Ectodermal cell (in vitro differentiated cells): ENCODE data around the gene CELA3B.
A peak's percentile ranks its signal among the peaks of the same experiment; 100 is the strongest.
"Not testable (repeated sequence)": the region's sequence is repeated elsewhere in the genome, so short reads cannot be mapped to it uniquely, and the experiment has no call there.

Experiments
- H3K27ac ChIP-seq: 2 replicates; pipeline ENCODE4 v1.7.0; 2013; ENCODE audit warnings: mild to moderate bottlenecking, low read depth, low read length; ENCODE audit not compliant: insufficient read depth, poor library complexity, severe bottlenecking
- H3K27me3 ChIP-seq: 2 replicates; pipeline ENCODE4 v1.7.0; 2013; ENCODE audit warnings: mild to moderate bottlenecking, low read length; ENCODE audit not compliant: insufficient read depth, control insufficient read depth, poor library complexity, severe bottlenecking
- H3K36me3 ChIP-seq: one replicate; pipeline ENCODE4 v1.7.0; 2013; ENCODE audit warnings: low read length; ENCODE audit not compliant: control insufficient read depth, insufficient read depth
- H3K4me1 ChIP-seq: one replicate; pipeline ENCODE4 v1.7.0; 2013; ENCODE audit warnings: low read length; ENCODE audit not compliant: control insufficient read depth, insufficient read depth
- H3K4me3 ChIP-seq: 2 replicates; pipeline ENCODE4 v1.7.0; 2013; ENCODE audit warnings: low read depth, low read length, control low read depth; ENCODE audit not compliant: insufficient read depth
- H3K9me3 ChIP-seq: 2 replicates; pipeline ENCODE4 v1.7.0; 2013; ENCODE audit warnings: mild to moderate bottlenecking, low read length, moderate library complexity; ENCODE audit not compliant: control insufficient read depth
- WGBS, 2 experiments: methylation state at CpG; one replicate each; pipeline ENCODE4 v1.1.7; 2013; ENCODE audit warnings: missing lambda C conversion rate in 2 of 2; 5-methylcytosine and 5-hydroxymethylcytosine counted together

The CELA3B gene

GRCh38 chr1:22009566-22009965, 32.7 kb downstream of the CELA3B start:
- WGBS, 2 experiments: 82 to 85% methylated on average over 4 to 7 of the region's 11 CpGs
- not testable (repeated sequence) for H3K36me3 ChIP-seq, H3K27me3 ChIP-seq, H3K9me3 ChIP-seq, H3K27ac ChIP-seq, H3K4me1 ChIP-seq, H3K4me3 ChIP-seq

- H3K36me3 ChIP-seq, H3K4me1 ChIP-seq, H3K4me3 ChIP-seq, H3K27me3 ChIP-seq, H3K9me3 ChIP-seq, H3K27ac ChIP-seq: not testable (repeated sequence)
- WGBS, 2 experiments: 90 to 92% methylated on average over 2 to 3 of the region's 4 CpGs
Measured at GRCh38 chr1:22012752-22013151, 35.9 kb downstream of the CELA3B start.

GRCh38 chr1:22014575-22015206, 37.9 kb downstream of the CELA3B start:
- H3K9me3 ChIP-seq, H3K36me3 ChIP-seq, H3K4me3 ChIP-seq, H3K27ac ChIP-seq, H3K4me1 ChIP-seq, H3K27me3 ChIP-seq: not testable (repeated sequence)
- WGBS, 2 experiments: 88 to 90% methylated on average over 13 of the region's 13 CpGs

GRCh38 chr1:22018583-22019559, 42.0 kb downstream of the CELA3B start:
- no peak overlapping the region for H3K27ac ChIP-seq
- H3K36me3 ChIP-seq: no peaks in the 10 kb centered on the region
- H3K9me3 ChIP-seq: no peaks in the 10 kb centered on the region
- no peaks in the 10 kb centered on the region for H3K27me3 ChIP-seq
- no peak overlapping the region for H3K4me3 ChIP-seq
- WGBS, 2 experiments: 77 to 83% methylated on average over 9 to 10 of the region's 10 CpGs
- H3K4me1 ChIP-seq: no peaks in the 10 kb centered on the region

- WGBS, 2 experiments: 91 to 97% methylated on average over 6 of the region's 6 CpGs
- Histone ChIP-seq H3K27me3 (no peaks in the 10 kb centered on the region), H3K4me3 (no peak overlapping the region), H3K27ac (no peak overlapping the region), H3K36me3 (no peaks in the 10 kb centered on the region), H3K9me3 (no peaks in the 10 kb centered on the region), H3K4me1 (peaks cover 6% of the 10 kb centered on the region)
Measured at GRCh38 chr1:22021061-22021460, 44.2 kb downstream of the CELA3B start.

- Histone ChIP-seq H3K9me3 (no peaks in the 10 kb centered on the region), H3K27me3 (no peaks in the 10 kb centered on the region), H3K4me3 (peak overlapping the region; percentile 97), H3K36me3 (no peaks in the 10 kb centered on the region), H3K4me1 (peaks cover 6% of the 10 kb centered on the region), H3K27ac (peak overlapping the region; percentile 88)
- 27 to 32% methylated on average over 33 of the region's 33 CpGs for WGBS, 2 experiments
Measured at GRCh38 chr1:22024485-22025367, 47.9 kb downstream of the CELA3B start.

- Histone ChIP-seq H3K4me1 (peaks cover 6% of the 10 kb centered on the region), H3K27me3 (no peaks in the 10 kb centered on the region), H3K27ac (peak overlapping the region; percentile 88), H3K9me3 (no peaks in the 10 kb centered on the region), H3K4me3 (peak overlapping the region; percentile 97), H3K36me3 (peaks cover 6% of the 10 kb centered on the region)
- 0 to 1% methylated on average over 42 of the region's 42 CpGs for WGBS, 2 experiments
Measured at GRCh38 chr1:22025368-22026155, 48.7 kb downstream of the CELA3B start.

- H3K9me3 ChIP-seq: no peaks in the 10 kb centered on the region
- no peak overlapping the region for H3K4me3 ChIP-seq
- no peaks in the 10 kb centered on the region for H3K27me3 ChIP-seq
- peaks cover 6% of the 10 kb centered on the region for H3K4me1 ChIP-seq
- WGBS, 2 experiments: 92 to 95% methylated on average over 3 of the region's 3 CpGs
- no peak overlapping the region for H3K27ac ChIP-seq
- H3K36me3 ChIP-seq: peaks cover 7% of the 10 kb centered on the region
Measured at GRCh38 chr1:22026924-22027289, 50.1 kb downstream of the CELA3B start.

- no peaks in the 10 kb centered on the region for H3K4me1 ChIP-seq
- WGBS, 2 experiments: 92 to 96% methylated on average over 4 of the region's 4 CpGs
Measured at GRCh38 chr1:22030057-22030456, 53.2 kb downstream of the CELA3B start.

More at GRCh38 chr1:22030057-22030456, 53.2 kb downstream of the CELA3B start:
- no peaks in the 10 kb centered on the region for H3K9me3 ChIP-seq
- no peak overlapping the region for H3K27ac ChIP-seq
- H3K4me3 ChIP-seq: no peak overlapping the region
- H3K36me3 ChIP-seq: peaks cover 7% of the 10 kb centered on the region
- H3K27me3 ChIP-seq: no peaks in the 10 kb centered on the region
